H1 (cell line): ENCODE data around the gene RARRES2. TPM values are rescaled to one million over a fixed set of nuclear protein-coding genes. Genes with fewer than 3 reads are reported as not detected.

Source experiments
- polyA plus RNA-seq, 7 experiments: library from polyadenylated mRNA; depleted of rRNA in 3 of 7; stranded (reverse) in 5 of 7; unstranded in 2 of 7; fragments of >200 nt in 5 of 7; fragments of 200-250 nt in 2 of 7; gene quantifications; 1 replicate in 5 of 7; 2 replicates in 1 of 7; 4 replicates in 1 of 7; pipeline versions ENCODE4 v1.2.1 to v1.2.3, GENCODE V29; 2011 to 2013; ENCODE audit warnings: missing spikeins in 2 of 7, mixed read lengths in 2 of 7
- total RNA-seq: library from RNA; stranded (reverse); fragmentation: NEBNext Ultra II Directional; extraction: Animal tissue kit (Norgen Biotek cat#: 25700); gene quantifications from 2 replicates; pipeline ENCODE4 v1.2.1, GENCODE V29; 2021

The RARRES2 gene
- total and polyA plus RNA-seq, 2 of the 8 experiments (the other 6 are each of a cell fraction or from before 2014, with no cell fraction given), result 254 to 441 TPM

Other genes with a start within 250 kb of the RARRES2 start
- gene LRRC61, start 18.3 kb downstream of the RARRES2 start, total RNA-seq, result 0.73 and 1.0 TPM in 2 replicates
- 44.8 and 72.4 TPM in 2 replicates for gene LRRC61, start 18.3 kb downstream of the RARRES2 start, polyA plus RNA-seq (2011; rRNA removed)
- gene ACTR3C, start 18.1 kb downstream of the RARRES2 start, total RNA-seq, result 0.84 TPM in 1 of 2 replicates, not detected in the other
- 0.78 and 1.5 TPM in 2 replicates for gene ACTR3C, start 18.1 kb downstream of the RARRES2 start, polyA plus RNA-seq (2011; rRNA removed)
- gene REPIN1, start 27.2 kb upstream of the RARRES2 start, total RNA-seq, result 125 and 130 TPM in 2 replicates
- gene REPIN1, start 27.2 kb upstream of the RARRES2 start, polyA plus RNA-seq (2011; rRNA removed), result 98.6 and 147 TPM in 2 replicates
- 21.5 and 24.9 TPM in 2 replicates for gene ZNF775, start 37.7 kb upstream of the RARRES2 start, total RNA-seq
- gene ZNF775, start 37.7 kb upstream of the RARRES2 start, polyA plus RNA-seq (2011; rRNA removed), result 13.6 and 22.5 TPM in 2 replicates
- gene GIMAP8, start 109.0 kb upstream of the RARRES2 start, total RNA-seq, result not detected in 2 replicates
- not detected in 2 replicates for gene GIMAP8, start 109.0 kb upstream of the RARRES2 start, polyA plus RNA-seq (2011; rRNA removed)
- gene GIMAP7, start 173.2 kb upstream of the RARRES2 start, total RNA-seq, result not detected in 2 replicates
- gene GIMAP7, start 173.2 kb upstream of the RARRES2 start, polyA plus RNA-seq (2011; rRNA removed), result not detected in 2 replicates
- 0.22 TPM in 1 of 2 replicates, not detected in the other for gene GIMAP4, start 225.8 kb upstream of the RARRES2 start, total RNA-seq
- 0.20 TPM in 1 of 2 replicates, not detected in the other for gene GIMAP4, start 225.8 kb upstream of the RARRES2 start, polyA plus RNA-seq (2011; rRNA removed)